OCI-LY7 (cell line): ENCODE results near the gene ADRA2B. TPM values are rescaled to one million over a fixed set of nuclear protein-coding genes. Genes with fewer than 3 reads are reported as not detected.

ENCODE experiments used
- BruUV-seq: library from RNA; stranded (reverse); fragments of 400-500 nt; replicated peaks from 2 replicates; lab custom pipeline; 2021; lab: Mats Ljungman, UMichigan
- CTCF ChIA-PET: fragments of 300-600 bp; sonication (Branson Sonifier 250); formaldehyde crosslinking; loops from one replicate; lab custom pipeline; 2022; ENCODE audit warnings: antibody characterized with exemption; ENCODE audit not compliant: unreplicated experiment; lab: Charles Lee
- POLR2A ChIA-PET: fragments of 300-600 bp; sonication (Branson Sonifier 250); formaldehyde crosslinking; loops from one replicate; lab custom pipeline; 2022; ENCODE audit warnings: antibody characterized with exemption; lab: Charles Lee
- DNase-seq: peaks from one replicate; pipeline ENCODE4 v3.0.0-alpha.2; 2015; ENCODE audit warnings: low spot score
- H2AFZ ChIP-seq: fragments of 200-600 bp; sonication (generic), shearing (Covaris generic); 2 replicates; pipeline ENCODE4 v1.6.1; 2014; ENCODE audit warnings: mild to moderate bottlenecking, antibody characterized with exemption, low read length, moderate library complexity
- H3K27ac ChIP-seq: fragments of 200-600 bp; sonication (generic); 2 replicates; pipeline ENCODE4 v1.5.1; 2014; ENCODE audit warnings: mixed run types, low read depth, mild to moderate bottlenecking, moderate library complexity, low read length, inconsistent platforms; ENCODE audit not compliant: poor library complexity, severe bottlenecking
- H3K36me3 ChIP-seq: fragments of 200-600 bp; sonication (generic); 2 replicates; pipeline ENCODE4 v1.6.1; 2014; ENCODE audit warnings: mild to moderate bottlenecking, antibody characterized with exemption, low read length, moderate library complexity, mixed read lengths; ENCODE audit not compliant: insufficient read depth
- H3K4me1 ChIP-seq: fragments of 200-600 bp; sonication (generic); 2 replicates; pipeline ENCODE4 v1.5.1; 2014; ENCODE audit warnings: mild to moderate bottlenecking, low read length; ENCODE audit not compliant: insufficient read depth, poor library complexity, severe bottlenecking
- H3K4me2 ChIP-seq: fragments of 200-600 bp; sonication (generic); 2 replicates; pipeline ENCODE4 v1.6.1; 2014; ENCODE audit warnings: mild to moderate bottlenecking, low read length
- H3K4me3 ChIP-seq: fragments of 200-600 bp; sonication (generic); 2 replicates; pipeline ENCODE4 v1.5.1; 2014; ENCODE audit warnings: mild to moderate bottlenecking, low read depth, low read length; ENCODE audit not compliant: poor library complexity, severe bottlenecking
- H3K79me2 ChIP-seq: fragments of 200-600 bp; sonication (generic); 2 replicates; pipeline ENCODE4 v1.6.1; 2016; ENCODE audit warnings: low read depth, mild to moderate bottlenecking, low read length, moderate library complexity, mixed read lengths; ENCODE audit not compliant: insufficient read depth
- H3K9me2 ChIP-seq: fragments of 200-600 bp; sonication (generic); 2 replicates; pipeline ENCODE4 v1.6.1; 2016; ENCODE audit warnings: mild to moderate bottlenecking, low read length, mixed read lengths; ENCODE audit not compliant: insufficient read depth
- H3K9me3 ChIP-seq: fragments of 200-600 bp; sonication (generic); 2 replicates; pipeline ENCODE4 v1.6.1; 2014; ENCODE audit warnings: mild to moderate bottlenecking, mixed run types, low read length, mixed read lengths
- H4K20me1 ChIP-seq: fragments of 200-600 bp; sonication (generic); 2 replicates; pipeline ENCODE4 v1.6.1; 2014; ENCODE audit warnings: mild to moderate bottlenecking, antibody characterized with exemption, low read length, moderate library complexity, mixed read lengths; ENCODE audit not compliant: insufficient read depth
- CTCF ChIP-seq: fragments of 200-600 bp; sonication (generic); conservative IDR thresholded peaks from 2 replicates; pipeline ENCODE4 v1.5.1; 2014; ENCODE audit warnings: mild to moderate bottlenecking, antibody characterized with exemption, low read length, moderate library complexity, mixed read lengths
- EZH2phosphoT487 ChIP-seq: fragments of 200-600 bp; sonication (generic); IDR thresholded peaks from 2 replicates; pipeline ENCODE4 v1.6.1; 2018; ENCODE audit warnings: low read depth, borderline replicate concordance, mild to moderate bottlenecking, mixed run types, antibody characterized with exemption, low read length, moderate library complexity, mixed read lengths
- intact Hi-C: fragments of 100-400 bp; cut with micrococcal nuclease; formaldehyde crosslinking; loops from one replicate; pipeline ENCODE4 v1.10.0; 2022; ENCODE audit not compliant: unreplicated experiment
- total RNA-seq, 2 experiments: library from RNA; depleted of rRNA in 1 of 2; stranded (reverse); fragments of >200 nt in 1 of 2; shearing (Covaris generic) in 1 of 2; gene quantifications; 2 replicates each; pipeline ENCODE4 v1.2.3, GENCODE V29; 2014 to 2022

Gene ADRA2B
- total RNA-seq, 2 experiments from 2014 or later: 0.06 to 0.11 TPM

- Histone ChIP-seq H3K79me2 (no peaks in the 10 kb centered on the region), H2AFZ (no peak overlapping the region), H3K4me2 (no peak overlapping the region), H3K4me1 (peaks cover 6% of the 10 kb centered on the region), H3K9me2 (no peaks in the 10 kb centered on the region), H4K20me1 (no peaks in the 10 kb centered on the region), H3K4me3 (no peak overlapping the region), H3K36me3 (no peaks in the 10 kb centered on the region), H3K27ac (no peak overlapping the region), H3K9me3 (no peaks in the 10 kb centered on the region)
- POLR2A ChIA-PET: no interaction called here
- TF ChIP-seq EZH2phosphoT487 (no peak), CTCF (no peak)
- no TSS peak for BruUV-seq
- DNase-seq: no peak
- intact Hi-C loops: no loop called here
- CTCF ChIA-PET: no interaction called here
Observed at GRCh38 chr2:96134421-96134820, 18.1 kb upstream of the ADRA2B start.

- DNase-seq: no peak
- H3K27ac ChIP-seq: no peak overlapping the region
- intact Hi-C loops: no loop called here
- no peaks in the 10 kb centered on the region for H3K36me3 ChIP-seq
- no peaks in the 10 kb centered on the region for H4K20me1 ChIP-seq
- POLR2A ChIA-PET: interaction anchor here (0.5 kb wide), 1 partner anchor 187 kb away, joined by 3 read pairs; no protein-coding TSS in a partner anchor
- H3K4me2 ChIP-seq: no peak overlapping the region
- H3K79me2 ChIP-seq: no peaks in the 10 kb centered on the region
- H3K9me3 ChIP-seq: no peaks in the 10 kb centered on the region
- CTCF ChIA-PET: no interaction called here
- H2AFZ ChIP-seq: no peak overlapping the region
- TF ChIP-seq CTCF (no peak), EZH2phosphoT487 (no peak)
- H3K4me3 ChIP-seq: no peak overlapping the region
- no peaks in the 10 kb centered on the region for H3K9me2 ChIP-seq
- H3K4me1 ChIP-seq: no peaks in the 10 kb centered on the region
- no TSS peak for BruUV-seq
Observed at GRCh38 chr2:96131813-96132745, 15.7 kb upstream of the ADRA2B start.
